ENCODE data around the gene SCFD2.

DNA sequence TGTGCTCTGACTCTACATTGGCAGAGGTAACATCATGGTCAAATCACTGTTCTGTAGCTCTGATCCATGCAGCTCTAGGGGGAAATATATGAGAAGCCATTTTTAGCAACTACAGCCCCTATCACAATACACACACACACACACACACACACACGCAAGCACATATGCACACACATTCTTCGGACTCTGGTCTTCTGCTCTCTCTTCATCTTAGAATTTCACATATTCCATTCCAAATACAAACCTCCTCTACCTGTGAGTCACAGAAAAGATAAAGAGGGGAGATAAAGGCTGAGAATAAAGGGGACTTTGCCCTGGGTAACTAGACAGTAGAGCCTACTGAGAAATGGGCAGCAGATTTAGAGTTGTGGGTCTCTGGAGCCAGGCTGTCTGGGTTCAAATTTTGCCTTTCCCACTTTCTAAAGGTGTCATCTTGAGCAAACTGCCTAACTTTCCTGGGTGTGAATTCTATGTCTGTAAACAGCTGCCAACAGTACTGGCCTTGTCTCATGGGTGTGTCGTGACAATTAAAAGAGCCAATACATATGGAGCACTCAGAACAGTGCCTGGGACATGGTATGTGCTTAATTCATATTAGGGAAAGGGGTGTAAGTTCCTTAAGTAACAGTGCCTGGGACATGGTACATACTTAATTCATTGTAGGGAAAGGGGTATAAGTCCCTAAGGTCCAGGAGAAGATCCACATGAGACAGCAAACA, 515.3 kb downstream of the SCFD2 start:
- no peak for TF ChIP-seq CTCF (IDR thresholded peaks at IDR 0.05)
- no peak for TF ChIP-seq POLR2A (IDR thresholded peaks at IDR 0.05)
